Activated B cell treated with CpG ODN at 0.5 μM for 24 hours (primary cell): ENCODE results near the gene SPEF2. TPM values are rescaled to one million over a fixed set of nuclear protein-coding genes. Genes with fewer than 3 reads are reported as not detected.
"Not testable (repeated sequence)": the region's sequence is repeated elsewhere in the genome, so short reads cannot be mapped to it uniquely, and the experiment has no call there.

Source experiments
- ATAC-seq: fragments of 200-7000 bp; cut with Tn5 transposase; one replicate; pipeline ENCODE4 v1.10.0; 2021; ENCODE audit warnings: low read depth, mild to moderate bottlenecking, moderate library complexity
- CTCF ChIA-PET: fragments of 350-600 bp; sonication (Branson Sonifier 250); formaldehyde crosslinking; loops from one replicate; lab custom pipeline; 2021; ENCODE audit warnings: antibody characterized with exemption; lab: Charles Lee
- POLR2A ChIA-PET: fragments of 350-600 bp; sonication (Branson Sonifier 250); formaldehyde crosslinking; loops from one replicate; lab custom pipeline; 2021; ENCODE audit warnings: antibody characterized with exemption; lab: Charles Lee
- DNase-seq: peaks from one replicate; pipeline ENCODE4 v3.0.0; 2022
- H3K27ac Mint-ChIP-seq: one replicate; pipeline ENCODE4 v1.8.0; 2020; ENCODE audit warnings: mixed read lengths
- H3K27me3 Mint-ChIP-seq: one replicate; pipeline ENCODE4 v1.8.0; 2021; ENCODE audit warnings: mixed read lengths
- H3K36me3 Mint-ChIP-seq: one replicate; pipeline ENCODE4 v1.8.0; 2021; ENCODE audit warnings: low read depth, mixed read lengths
- H3K4me1 Mint-ChIP-seq: one replicate; pipeline ENCODE4 v1.8.0; 2021; ENCODE audit warnings: mixed read lengths
- H3K4me3 Mint-ChIP-seq: one replicate; pipeline ENCODE4 v1.8.0; 2020; ENCODE audit warnings: mild to moderate bottlenecking, mixed read lengths
- H3K9me3 Mint-ChIP-seq: one replicate; pipeline ENCODE4 v1.8.0; 2020; ENCODE audit warnings: mixed read lengths
- intact Hi-C: fragments of 100-400 bp; cut with micrococcal nuclease; formaldehyde crosslinking; loops from one replicate; pipeline ENCODE4 v1.15.1; 2024
- total RNA-seq: library from RNA; stranded (reverse); gene quantifications from 2 replicates; pipeline ENCODE4 v1.2.3, GENCODE V29; 2022
- TF ChIP-seq, protein P1 (sequence below): fragments of 200-600 bp; IDR thresholded peaks from one replicate; pipeline ENCODE4 v1.8.0; 2022; ENCODE audit warnings: antibody characterized with exemption, mild to moderate bottlenecking

Gene SPEF2
- total RNA-seq, 1 donor from 2014 or later: 2.4 TPM

GRCh38 chr5:35852773-35853172 is 235.1 kb downstream of the SPEF2 start:
- TF ChIP-seq, protein P1, sequence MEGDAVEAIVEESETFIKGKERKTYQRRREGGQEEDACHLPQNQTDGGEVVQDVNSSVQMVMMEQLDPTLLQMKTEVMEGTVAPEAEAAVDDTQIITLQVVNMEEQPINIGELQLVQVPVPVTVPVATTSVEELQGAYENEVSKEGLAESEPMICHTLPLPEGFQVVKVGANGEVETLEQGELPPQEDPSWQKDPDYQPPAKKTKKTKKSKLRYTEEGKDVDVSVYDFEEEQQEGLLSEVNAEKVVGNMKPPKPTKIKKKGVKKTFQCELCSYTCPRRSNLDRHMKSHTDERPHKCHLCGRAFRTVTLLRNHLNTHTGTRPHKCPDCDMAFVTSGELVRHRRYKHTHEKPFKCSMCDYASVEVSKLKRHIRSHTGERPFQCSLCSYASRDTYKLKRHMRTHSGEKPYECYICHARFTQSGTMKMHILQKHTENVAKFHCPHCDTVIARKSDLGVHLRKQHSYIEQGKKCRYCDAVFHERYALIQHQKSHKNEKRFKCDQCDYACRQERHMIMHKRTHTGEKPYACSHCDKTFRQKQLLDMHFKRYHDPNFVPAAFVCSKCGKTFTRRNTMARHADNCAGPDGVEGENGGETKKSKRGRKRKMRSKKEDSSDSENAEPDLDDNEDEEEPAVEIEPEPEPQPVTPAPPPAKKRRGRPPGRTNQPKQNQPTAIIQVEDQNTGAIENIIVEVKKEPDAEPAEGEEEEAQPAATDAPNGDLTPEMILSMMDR: no peak
- no peak for DNase-seq
- intact Hi-C loops: no loop called here
- H3K4me1 Mint-ChIP-seq: peaks cover 32% of the 10 kb centered on the region
- POLR2A ChIA-PET: interaction anchor here (0.8 kb wide), 1 partner anchor 117 kb away, joined by 5 read pairs; no protein-coding TSS in a partner anchor
- no peak for ATAC-seq
- no peaks in the 10 kb centered on the region for H3K9me3 Mint-ChIP-seq
- H3K27ac Mint-ChIP-seq: peak overlapping the region; percentile 63
- H3K4me3 Mint-ChIP-seq: peak overlapping the region; percentile 48
- H3K36me3 Mint-ChIP-seq: no peaks in the 10 kb centered on the region
- CTCF ChIA-PET: no interaction called here
- peaks cover 1% of the 10 kb centered on the region for H3K27me3 Mint-ChIP-seq

DNA sequence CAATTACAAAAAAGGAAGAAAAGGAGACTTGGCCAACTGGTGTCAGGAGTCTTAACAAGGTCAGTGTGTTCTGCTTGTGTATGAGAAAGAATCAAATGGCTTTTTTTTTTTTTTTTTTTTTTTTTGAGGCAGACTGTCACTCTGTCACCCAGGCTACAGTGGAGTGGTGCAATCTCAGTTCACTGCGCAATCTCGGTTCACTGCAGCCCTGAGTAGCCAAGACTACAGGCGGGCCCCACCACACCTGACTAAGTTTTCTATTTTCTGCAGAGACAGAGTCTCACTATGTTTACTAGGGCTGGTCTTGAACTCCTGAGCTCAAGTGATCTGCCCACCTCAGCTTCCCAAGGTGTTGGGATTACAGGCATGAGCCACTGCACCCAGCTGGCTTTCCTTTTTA is 236.0 kb downstream of the SPEF2 start:
- peak overlapping the region; percentile 13 for H3K4me3 Mint-ChIP-seq
- peaks cover 1% of the 10 kb centered on the region for H3K27me3 Mint-ChIP-seq
- TF ChIP-seq, protein P1: no peak
- no peaks in the 10 kb centered on the region for H3K36me3 Mint-ChIP-seq
- ATAC-seq (peak; percentile 61), DNase-seq (no peak)
- POLR2A ChIA-PET: no interaction called here
- peaks cover 32% of the 10 kb centered on the region for H3K4me1 Mint-ChIP-seq
- H3K27ac Mint-ChIP-seq: peak overlapping the region; percentile 80
- CTCF ChIA-PET: no interaction called here
- no peaks in the 10 kb centered on the region for H3K9me3 Mint-ChIP-seq
- intact Hi-C loops: no loop called here

DNA sequence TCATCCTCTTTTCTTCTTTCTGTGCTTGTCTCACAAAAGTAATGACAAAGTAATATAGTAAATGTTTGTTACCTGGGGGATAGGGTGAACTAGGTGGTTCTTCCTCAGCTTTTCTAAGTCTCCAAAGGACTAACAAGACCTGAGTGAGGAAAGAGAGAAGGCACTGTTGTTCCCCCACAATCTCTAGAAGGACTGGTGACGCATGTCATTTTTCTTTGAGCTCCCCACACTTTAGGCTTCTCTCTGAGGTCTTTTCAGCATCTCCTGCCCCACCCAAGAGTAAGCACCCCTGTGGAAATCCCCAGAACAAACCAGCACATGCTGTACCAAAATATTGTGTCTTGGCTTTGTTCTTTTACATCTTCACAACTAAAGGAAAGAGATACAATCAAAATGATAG is 236.6 kb downstream of the SPEF2 start:
- POLR2A ChIA-PET: no interaction called here
- intact Hi-C loops: no loop called here
- no peaks in the 10 kb centered on the region for H3K9me3 Mint-ChIP-seq
- H3K36me3 Mint-ChIP-seq: no peaks in the 10 kb centered on the region
- TF ChIP-seq, protein P1: no peak
- H3K27me3 Mint-ChIP-seq: peaks cover 4% of the 10 kb centered on the region
- no peak for DNase-seq
- H3K4me1 Mint-ChIP-seq: peaks cover 34% of the 10 kb centered on the region
- H3K27ac Mint-ChIP-seq: peak overlapping the region; percentile 80
- CTCF ChIA-PET: no interaction called here
- peak overlapping the region; percentile 7 for H3K4me3 Mint-ChIP-seq
- peak; percentile 35 for ATAC-seq

- Mint-ChIP-seq H3K27ac (no peak overlapping the region), H3K9me3 (no peaks in the 10 kb centered on the region), H3K36me3 (no peaks in the 10 kb centered on the region), H3K4me3 (no peak overlapping the region), H3K27me3 (peaks cover 4% of the 10 kb centered on the region), H3K4me1 (peaks cover 34% of the 10 kb centered on the region)
- no peak for DNase-seq
- intact Hi-C loops: no loop called here
- POLR2A ChIA-PET: no interaction called here
- TF ChIP-seq, protein P1: no peak
- CTCF ChIA-PET: no interaction called here
- no peak for ATAC-seq
Observed at GRCh38 chr5:35855187-35855586, 237.5 kb downstream of the SPEF2 start.

DNA sequence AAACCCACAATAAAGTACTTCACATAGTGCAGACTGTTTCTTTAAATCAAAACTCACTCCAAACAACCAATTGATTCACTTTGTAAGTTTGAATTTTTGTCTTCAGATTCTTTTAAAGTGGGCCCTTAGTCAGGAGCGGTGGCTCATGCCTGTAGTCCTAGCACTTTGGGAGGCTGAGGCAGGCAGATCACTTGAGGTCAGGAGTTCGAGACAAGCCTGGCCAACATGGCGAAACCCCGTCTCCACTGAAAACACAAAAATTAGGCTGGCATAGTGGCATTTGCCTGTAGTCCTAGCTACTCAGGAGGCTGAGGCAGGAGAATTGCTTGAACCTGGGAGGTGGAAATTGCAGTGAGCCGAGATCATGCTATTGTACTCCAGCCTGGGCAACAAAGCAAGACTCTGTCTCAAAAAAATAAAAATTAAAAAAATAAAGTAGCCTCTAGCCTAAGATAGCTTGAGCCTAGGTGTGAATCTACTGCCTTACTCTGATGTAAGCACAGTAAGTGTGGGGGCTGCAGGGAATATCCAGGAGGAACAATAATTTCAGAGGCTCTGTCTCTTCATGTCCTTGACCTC is 238.6 kb downstream of the SPEF2 start:
- H3K27ac Mint-ChIP-seq, H3K36me3 Mint-ChIP-seq, H3K4me3 Mint-ChIP-seq, intact Hi-C loops, H3K9me3 Mint-ChIP-seq, DNase-seq, H3K27me3 Mint-ChIP-seq, POLR2A ChIA-PET, CTCF ChIA-PET, ATAC-seq: not testable (repeated sequence)
- H3K4me1 Mint-ChIP-seq: peaks cover 34% of the 10 kb centered on the region
